Right lobe of liver (tissue), 4 donors: Measurements from ENCODE around the gene FBXO31.

Experiments
- CTCF ChIP-seq, 4 donors: fragments of 200-600 bp in 3 of 4; fragments of 450-650 bp in 1 of 4; IDR thresholded peaks; one replicate each; pipeline versions ENCODE4 v1.5.1 to v1.8.0; 2016 to 2022; ENCODE audit warnings: antibody characterized with exemption in 4 of 4, mild to moderate bottlenecking in 2 of 4
- POLR2A ChIP-seq: fragments of 450-650 bp; IDR thresholded peaks from one replicate; pipeline ENCODE4 v1.6.1; 2017; ENCODE audit warnings: antibody characterized with exemption, mild to moderate bottlenecking
- donor health status: DM: no; HTN: no; CAD: no.
- donor health status: DM: no; HTN: no; CAD: no.
- donor health status: DM: no; HTN: yes; CAD: no.

GRCh38 chr16:87407511-87408112 is 24.0 kb upstream of the FBXO31 start:
- no peak for TF ChIP-seq POLR2A
- TF ChIP-seq CTCF (IDR thresholded peaks at IDR 0.05) = no peak
